Aorta (tissue), 5 donors: ENCODE results near the gene BUB1. TPM values are rescaled to one million over a fixed set of nuclear protein-coding genes. Genes with fewer than 3 reads are reported as not detected.
"Not testable (repeated sequence)": the region's sequence is repeated elsewhere in the genome, so short reads cannot be mapped to it uniquely, and the experiment has no call there.

Source experiments
- ATAC-seq: fragments of 200-7000 bp; cut with Tn5 transposase; one replicate; pipeline ENCODE4 v1.9.1; 2022; ENCODE audit warnings: moderate library complexity; ENCODE audit not compliant: low FRiP score
- DNase-seq, 2 donors: peaks; one replicate each; pipeline ENCODE4 v3.0.0-alpha.2; 2020
- H3K27ac ChIP-seq, 2 donors: one replicate each; pipeline ENCODE4 v1.5.1; 2013; ENCODE audit warnings: low read length in 2 of 2, mild to moderate bottlenecking in 2 of 2, moderate library complexity in 2 of 2, control low read depth in 1 of 2, inconsistent platforms in 1 of 2, low read depth in 1 of 2
- H3K27me3 ChIP-seq, 2 donors: one replicate each; pipeline ENCODE4 v1.6.1; 2013; ENCODE audit warnings: control low read depth in 1 of 2, low read length in 1 of 2, mild to moderate bottlenecking in 1 of 2, moderate library complexity in 1 of 2; ENCODE audit not compliant: insufficient read depth in 2 of 2, control insufficient read depth in 1 of 2
- H3K36me3 ChIP-seq, 2 donors: one replicate each; pipeline ENCODE4 v1.6.1; 2013; ENCODE audit warnings: control low read depth in 1 of 2, low read length in 1 of 2, mild to moderate bottlenecking in 1 of 2; ENCODE audit not compliant: insufficient read depth in 2 of 2, control insufficient read depth in 1 of 2
- H3K4me1 ChIP-seq, 2 donors: one replicate each; pipeline ENCODE4 v1.6.1; 2013; ENCODE audit warnings: low read length in 2 of 2, control low read depth in 1 of 2, mild to moderate bottlenecking in 1 of 2, moderate library complexity in 1 of 2; ENCODE audit not compliant: insufficient read depth in 2 of 2, control insufficient read depth in 1 of 2
- H3K4me3 ChIP-seq, 2 donors: one replicate each; pipeline ENCODE4 v1.5.1; 2013; ENCODE audit warnings: low read length in 2 of 2, control low read depth in 1 of 2, mild to moderate bottlenecking in 1 of 2
- H3K9me3 ChIP-seq: one replicate; pipeline ENCODE4 v1.6.1; 2013; ENCODE audit warnings: mild to moderate bottlenecking, low read length; ENCODE audit not compliant: control insufficient read depth
- WGBS, 2 donors: extraction: QIAGEN DNeasy Blood & Tissue Kit; methylation state at CpG; one replicate each; pipeline ENCODE4 v1.1.7; 2013; 5-methylcytosine and 5-hydroxymethylcytosine counted together
- intact Hi-C, 2 donors: fragments of 100-400 bp; cut with DNase I; formaldehyde crosslinking; loops; one replicate each; pipeline versions ENCODE4 v1.14.2 to v1.15.0; 2022
- polyA plus RNA-seq, 2 donors: library from polyadenylated mRNA; stranded (reverse); fragments of 200-250 nt; gene quantifications; one replicate each; pipeline ENCODE4 v1.2.3, GENCODE V29; 2013
- total RNA-seq, 2 donors: library from RNA; stranded (reverse); fragmentation: NEBNext Ultra II Directional; extraction: Animal tissue kit (Norgen Biotek cat#: 25700); gene quantifications; one replicate each; pipeline ENCODE4 v1.2.1, GENCODE V29; 2021
- donor health status: healthy with polysubstance abuse.
- donor health status: Bipolar disorder and iron deficiency.
- donor health status: DM: no; HTN: no; CAD: no.
- donor health status: DM: no; HTN: no; CAD: no.
- donor health status: DM: yes; HTN: yes; CAD: no.

Gene BUB1
- total and polyA plus RNA-seq, 4 donors, result 0.38 to 2.5 (median 0.84) TPM; not detected in 1

DNA sequence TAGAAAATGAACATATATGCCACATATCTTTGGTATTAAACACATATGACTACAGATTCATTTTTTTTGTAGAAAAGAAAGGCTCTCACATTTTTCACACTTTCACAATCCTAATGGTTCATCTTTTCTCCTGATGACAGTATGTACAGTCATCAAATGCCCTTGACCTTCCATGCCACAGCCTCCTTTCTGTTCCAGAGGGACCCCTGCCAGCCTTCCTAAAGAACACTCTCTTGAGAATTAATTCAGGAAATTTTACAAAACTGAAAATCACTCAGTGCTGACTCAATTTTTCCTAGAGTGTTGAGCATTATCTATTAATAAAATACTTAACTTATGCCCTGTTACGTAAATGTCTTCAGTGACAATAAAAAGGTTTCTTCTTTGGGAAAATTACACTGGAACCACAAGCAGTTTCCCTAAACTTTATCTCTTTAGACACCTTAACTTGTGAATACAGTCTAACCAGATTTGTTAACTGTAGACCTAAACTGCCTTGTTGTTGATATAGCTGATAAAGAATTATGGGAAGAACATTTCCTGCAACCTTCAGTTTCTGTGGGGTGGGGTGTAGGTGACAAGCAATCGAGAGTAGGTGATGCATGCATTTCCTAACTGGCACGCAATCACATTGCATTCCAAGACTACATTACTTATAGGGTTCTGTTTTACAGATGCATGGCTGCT lies 39.2 kb upstream of the BUB1 start:
- no peak overlapping the region for H3K27ac ChIP-seq
- H3K27me3 ChIP-seq, result no peaks in the 10 kb centered on the region
- no peaks in the 10 kb centered on the region for H3K36me3 ChIP-seq
- H3K4me3 ChIP-seq, result no peak overlapping the region
- no peaks in the 10 kb centered on the region for H3K9me3 ChIP-seq
- DNase-seq, result no peak
- intact Hi-C loops, result loop anchor here in 1 of 2 donors (2.0 kb wide), 1 partner anchor 38 kb away; the partner anchor contains the start of gene BUB1
- H3K4me1 ChIP-seq, result peaks cover 0 to 4% of the 10 kb centered on the region in 2 donors
- ATAC-seq, result no peak
- 42 to 50% methylated on average over 3 of the region's 3 CpGs for WGBS, 2 donors

DNA sequence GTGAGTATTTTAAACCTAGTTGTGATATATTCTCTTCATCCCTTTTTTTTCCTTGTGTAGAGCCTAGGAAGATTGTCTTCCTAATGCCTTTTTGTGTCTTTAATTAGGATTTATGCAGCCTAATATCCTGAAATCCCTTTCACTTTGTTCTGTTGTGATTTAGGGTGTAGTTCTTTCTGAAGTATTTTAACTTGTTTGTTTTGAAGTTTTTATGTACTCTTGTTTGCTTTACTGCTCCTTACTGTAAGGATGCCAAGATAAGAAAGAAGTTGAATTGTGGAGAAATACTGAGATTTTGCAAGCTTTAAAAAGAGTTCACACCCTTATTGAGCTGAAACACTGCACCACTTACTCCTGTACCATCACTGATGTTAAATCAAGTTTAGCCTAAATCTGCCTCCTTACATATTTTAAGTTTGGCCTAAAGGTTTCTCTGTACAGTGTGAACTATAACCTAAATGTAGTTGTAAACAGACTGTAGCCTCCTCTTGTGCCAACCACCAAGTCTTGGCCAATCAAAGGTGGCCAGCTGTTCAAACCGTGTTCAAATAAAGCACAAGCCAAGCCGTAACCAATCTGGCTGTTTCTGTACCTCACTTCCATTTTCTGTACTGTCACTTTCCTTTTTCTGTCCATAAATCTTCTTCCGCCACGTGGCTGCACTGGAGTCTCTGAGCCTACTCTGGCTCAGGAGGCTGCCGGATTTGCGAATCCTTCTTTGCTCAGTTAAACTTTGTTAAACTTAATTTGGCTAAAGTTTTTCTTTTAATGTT lies 36.8 kb upstream of the BUB1 start:
- no peak overlapping the region for H3K4me3 ChIP-seq
- WGBS, 2 donors, result 85 to 87% methylated on average over 6 of the region's 6 CpGs
- no peak overlapping the region for H3K27ac ChIP-seq
- H3K27me3 ChIP-seq, result no peaks in the 10 kb centered on the region
- no peaks in the 10 kb centered on the region for H3K36me3 ChIP-seq
- H3K4me1 ChIP-seq, result peaks cover 0 to 4% of the 10 kb centered on the region in 2 donors
- intact Hi-C loops, result no loop called here
- no peak for ATAC-seq
- no peaks in the 10 kb centered on the region for H3K9me3 ChIP-seq
- DNase-seq, result no peak

DNA sequence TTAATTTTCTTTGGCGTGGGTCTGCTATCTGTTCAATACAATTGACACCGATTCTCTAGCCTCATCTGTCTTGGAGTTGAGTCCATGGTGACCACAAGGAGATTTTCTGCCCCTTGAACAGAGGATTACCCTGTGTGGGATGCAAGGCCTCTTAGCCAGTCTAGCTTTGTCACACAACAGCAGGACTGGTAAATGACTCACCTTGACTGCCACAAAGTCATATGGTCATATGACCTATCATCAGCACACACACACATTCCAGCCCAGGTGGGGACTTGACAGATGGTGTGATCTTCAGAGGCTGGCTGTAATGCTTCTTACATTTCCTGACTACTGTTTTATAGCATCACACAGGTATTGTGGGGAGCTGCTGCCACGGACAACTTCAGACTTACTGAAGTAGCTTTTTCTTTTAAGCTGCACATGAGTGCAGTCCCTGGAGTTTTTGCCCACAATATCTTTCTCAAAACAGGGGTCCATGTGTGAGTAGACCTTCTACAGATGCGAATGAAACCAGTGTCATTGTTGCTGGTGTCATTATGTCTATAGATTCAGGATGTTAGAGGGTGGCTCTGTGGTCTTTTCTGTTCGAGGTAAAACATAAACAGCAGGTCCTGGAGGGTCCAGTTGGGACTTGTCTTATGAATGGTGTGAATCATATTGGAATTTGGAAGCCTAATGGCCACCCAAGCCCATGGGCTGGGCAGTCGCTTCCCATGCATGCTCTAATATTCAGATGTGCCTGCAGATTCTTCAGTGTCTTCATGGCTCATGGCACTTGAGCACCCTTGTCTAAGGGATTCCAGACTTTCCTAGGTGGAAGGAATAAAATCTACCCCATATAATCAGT lies 35.9 kb upstream of the BUB1 start:
- Histone ChIP-seq H3K4me1 (peaks cover 0 to 4% of the 10 kb centered on the region in 2 donors), H3K9me3 (no peaks in the 10 kb centered on the region), H3K27ac (no peak overlapping the region), H3K36me3 (no peaks in the 10 kb centered on the region), H3K27me3 (no peaks in the 10 kb centered on the region), H3K4me3 (no peak overlapping the region)
- DNase-seq (no peak), ATAC-seq (no peak)
- intact Hi-C loops, result no loop called here
- 93 to 94% methylated on average over 6 of the region's 6 CpGs for WGBS, 2 donors

DNA sequence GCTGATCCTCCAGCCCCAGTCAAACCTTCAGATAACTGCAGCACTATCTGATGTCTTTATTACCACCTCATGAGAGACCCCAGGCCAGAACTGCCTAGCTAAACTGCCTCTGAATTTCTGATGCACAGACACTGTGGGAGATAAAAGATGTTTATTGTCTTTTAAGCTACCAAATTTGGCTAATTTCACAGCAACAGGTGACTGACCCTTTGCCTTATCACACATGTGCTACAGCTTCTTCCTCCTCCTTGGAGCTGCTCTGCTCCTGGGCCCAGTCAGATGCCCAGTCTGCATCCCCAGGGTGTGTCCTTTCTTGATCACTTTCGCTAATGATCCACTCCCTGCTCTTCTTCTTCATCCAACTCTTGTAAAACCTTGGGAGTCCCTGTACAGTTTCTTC lies 34.9 kb upstream of the BUB1 start:
- intact Hi-C loops, result no loop called here
- H3K36me3 ChIP-seq, result no peaks in the 10 kb centered on the region
- ATAC-seq, result no peak
- H3K9me3 ChIP-seq, result no peaks in the 10 kb centered on the region
- DNase-seq, result no peak
- H3K27ac ChIP-seq, result no peak overlapping the region
- H3K4me3 ChIP-seq, result no peak overlapping the region
- no peaks in the 10 kb centered on the region for H3K4me1 ChIP-seq
- no peaks in the 10 kb centered on the region for H3K27me3 ChIP-seq
- WGBS, 2 donors, result 98 to 100% methylated on average over 1 of the region's 1 CpG

DNA sequence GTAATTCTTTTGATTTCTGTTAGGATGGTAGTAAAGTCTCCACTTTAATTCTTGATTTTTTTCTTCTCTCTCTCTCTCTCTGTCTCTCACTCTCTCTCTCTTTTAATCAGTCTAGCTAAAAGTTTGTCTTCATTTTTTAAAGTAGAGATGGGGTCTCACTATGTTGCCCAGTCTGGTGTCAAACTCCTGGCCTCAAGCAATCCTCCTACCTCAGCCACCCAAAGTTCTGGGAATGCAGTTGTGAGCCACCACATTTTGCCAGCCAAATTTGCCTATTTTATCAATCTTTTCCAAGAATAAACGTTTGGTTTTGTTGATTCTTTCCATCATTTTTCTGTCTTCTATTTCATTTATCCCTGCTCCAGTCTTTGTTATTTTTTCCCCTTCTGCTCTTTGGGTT lies 30.6 kb upstream of the BUB1 start:
- H3K36me3 ChIP-seq, result no peaks in the 10 kb centered on the region
- H3K27me3 ChIP-seq, result no peaks in the 10 kb centered on the region
- 12 to 16% methylated on average over 1 of the region's 1 CpG for WGBS, 2 donors
- no peak for DNase-seq
- H3K27ac ChIP-seq, result no peak overlapping the region
- H3K9me3 ChIP-seq, result no peaks in the 10 kb centered on the region
- intact Hi-C loops, result no loop called here
- no peak overlapping the region for H3K4me3 ChIP-seq
- no peaks in the 10 kb centered on the region for H3K4me1 ChIP-seq
- no peak for ATAC-seq

DNA sequence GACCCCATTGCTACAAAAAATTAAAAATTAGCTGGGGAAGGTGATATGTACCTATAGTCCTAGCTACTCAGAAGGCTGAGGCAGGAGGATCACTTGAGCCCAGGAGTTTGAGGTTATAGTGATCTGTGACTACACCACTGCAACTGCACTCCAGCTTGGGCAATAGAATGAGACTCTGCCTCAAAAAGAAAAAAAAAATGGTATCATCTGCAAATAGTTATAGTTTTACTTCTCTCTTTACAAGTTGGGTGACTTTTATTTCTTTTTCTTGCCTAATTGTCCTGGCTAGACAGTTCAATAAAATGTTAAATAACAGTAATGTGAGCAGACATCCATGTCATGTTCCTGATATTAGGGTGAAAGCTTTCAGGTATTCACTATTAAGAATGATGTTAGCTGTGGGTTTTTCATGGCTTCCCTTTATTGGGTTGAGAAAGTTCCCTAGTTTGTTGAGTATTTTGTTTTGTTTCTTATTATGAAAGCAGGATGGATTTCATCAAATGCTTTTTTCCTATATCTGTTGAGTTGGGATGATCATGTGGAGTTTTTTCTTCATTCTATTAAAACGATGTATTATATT lies 29.6 kb upstream of the BUB1 start:
- no peak overlapping the region for H3K4me3 ChIP-seq
- H3K27ac ChIP-seq, result no peak overlapping the region
- DNase-seq, result no peak
- H3K4me1 ChIP-seq, result no peaks in the 10 kb centered on the region
- H3K36me3 ChIP-seq, result no peaks in the 10 kb centered on the region
- 88 to 97% methylated on average over 1 of the region's 1 CpG for WGBS, 2 donors
- H3K9me3 ChIP-seq, result no peaks in the 10 kb centered on the region
- H3K27me3 ChIP-seq, result no peaks in the 10 kb centered on the region
- intact Hi-C loops, result no loop called here
- no peak for ATAC-seq

DNA sequence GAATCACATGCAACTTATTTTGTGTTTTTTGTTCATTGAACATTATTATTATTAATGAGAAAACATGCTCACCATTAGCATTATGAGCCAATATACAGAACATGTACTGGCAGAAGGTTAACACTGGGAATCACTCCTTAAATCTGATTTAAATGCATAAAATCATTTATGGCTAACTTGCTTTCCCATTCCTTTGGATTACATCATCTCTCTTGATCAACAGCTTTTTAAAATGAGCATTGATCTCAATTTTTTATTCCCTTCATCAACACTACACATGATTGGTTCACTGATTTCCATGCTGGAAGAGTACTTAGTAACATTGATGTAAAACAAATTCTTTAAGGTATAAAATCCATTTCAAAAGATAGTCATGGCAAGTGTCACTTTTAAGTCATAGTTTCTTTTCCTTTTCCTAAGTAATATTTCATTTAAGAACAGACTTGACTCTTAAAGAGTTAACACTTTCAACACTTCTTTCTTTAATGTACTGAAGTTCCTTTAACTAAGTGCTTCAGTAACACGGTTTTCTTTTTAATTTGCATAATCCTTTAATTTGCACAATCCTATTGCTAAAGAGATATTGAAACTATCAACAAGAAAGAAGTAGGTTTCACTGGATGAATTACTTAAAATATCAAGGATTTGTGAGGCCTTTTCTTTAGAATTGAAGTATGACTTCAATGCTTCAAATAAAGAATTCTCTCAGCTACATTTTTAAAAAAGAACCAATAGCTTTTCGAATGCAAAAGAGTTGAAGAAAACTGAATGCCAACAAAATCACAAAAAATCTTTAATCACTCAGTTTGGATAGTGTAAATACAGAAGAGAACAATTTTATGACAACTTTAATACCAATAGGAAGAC lies 24.9 kb upstream of the BUB1 start:
- Histone ChIP-seq H3K27ac (no peak overlapping the region), H3K36me3 (no peaks in the 10 kb centered on the region), H3K9me3 (no peaks in the 10 kb centered on the region), H3K4me3 (no peak overlapping the region), H3K4me1 (no peaks in the 10 kb centered on the region), H3K27me3 (no peaks in the 10 kb centered on the region)
- intact Hi-C loops, result no loop called here
- WGBS, 2 donors, result 63 to 77% methylated on average over 2 of the region's 2 CpGs
- DNase-seq (no peak), ATAC-seq (no peak)

DNA sequence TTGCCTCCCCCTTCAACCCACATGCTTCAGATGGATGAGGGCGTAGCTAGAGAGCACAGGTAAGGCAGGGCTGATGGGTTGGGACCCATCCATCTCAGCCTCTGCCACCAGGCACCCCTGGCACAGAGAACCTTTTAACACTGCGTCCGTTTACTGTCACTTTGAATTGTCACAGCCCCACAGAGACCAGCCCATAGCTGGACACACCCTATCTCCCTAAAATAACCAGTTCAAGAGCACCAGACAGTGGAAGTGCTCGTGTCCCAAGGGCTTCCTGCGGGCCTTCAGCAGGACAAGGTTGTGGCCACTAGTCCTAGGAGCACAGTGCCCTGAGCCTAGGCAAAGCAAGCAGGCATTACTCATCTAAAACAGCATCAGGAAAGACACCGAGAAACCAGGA lies 20.4 kb upstream of the BUB1 start:
- no CpG with 5 or more reads among the region's 6 CpGs for WGBS, 2 donors
- ATAC-seq, intact Hi-C loops: not testable (repeated sequence)

More for the DNA sequence above, 20.4 kb upstream of the BUB1 start:
- not testable (repeated sequence) for H3K4me1 ChIP-seq, H3K27me3 ChIP-seq, H3K4me3 ChIP-seq, DNase-seq, H3K27ac ChIP-seq, H3K36me3 ChIP-seq, H3K9me3 ChIP-seq
